ENCODE data around the gene IGSF9B.

Gene IGSF9B

GRCh38 chr11:134001596-134001995 is 44.8 kb upstream of the IGSF9B start:
- H3K9me3 Mint-ChIP-seq, result no peaks in the 10 kb centered on the region
- no peak overlapping the region for H3K4me3 Mint-ChIP-seq
- H3K27me3 Mint-ChIP-seq (ENCODE audit: low read depth), result peaks cover 39% of the 10 kb centered on the region
- H3K36me3 Mint-ChIP-seq (ENCODE audit: low read depth), result no peaks in the 10 kb centered on the region
- peak overlapping the region in 1 of 3 experiments; percentile 11 for H3K27ac Mint-ChIP-seq
- peaks cover 24% of the 10 kb centered on the region for H3K4me1 Mint-ChIP-seq
- no peak for TF ChIP-seq CTCF (IDR thresholded peaks at IDR 0.05; ENCODE audit: unreplicated experiment in 3 of 3)

GRCh38 chr11:134001088-134001487 is 44.3 kb upstream of the IGSF9B start:
- Mint-ChIP-seq H3K27ac (peak overlapping the region in 1 of 3 experiments; percentile 11), H3K36me3 (ENCODE audit: low read depth) (no peaks in the 10 kb centered on the region), H3K4me1 (peaks cover 24% of the 10 kb centered on the region), H3K27me3 (ENCODE audit: low read depth) (peaks cover 44% of the 10 kb centered on the region), H3K9me3 (no peaks in the 10 kb centered on the region), H3K4me3 (no peak overlapping the region)
- no peak for TF ChIP-seq CTCF (IDR thresholded peaks at IDR 0.05; ENCODE audit: unreplicated experiment in 3 of 3)

- H3K36me3 Mint-ChIP-seq (ENCODE audit: low read depth), result no peaks in the 10 kb centered on the region
- peaks cover 19% of the 10 kb centered on the region for H3K4me1 Mint-ChIP-seq
- H3K4me3 Mint-ChIP-seq, result no peak overlapping the region
- H3K9me3 Mint-ChIP-seq, result no peaks in the 10 kb centered on the region
- no peak for TF ChIP-seq CTCF (IDR thresholded peaks at IDR 0.05; ENCODE audit: unreplicated experiment in 3 of 3)
- no peak overlapping the region for H3K27ac Mint-ChIP-seq
- H3K27me3 Mint-ChIP-seq (ENCODE audit: low read depth), result peaks cover 40% of the 10 kb centered on the region
Observed at GRCh38 chr11:133999355-133999754, 42.6 kb upstream of the IGSF9B start.

- no peak for TF ChIP-seq CTCF (IDR thresholded peaks at IDR 0.05; ENCODE audit: unreplicated experiment in 3 of 3)
- no peak overlapping the region for H3K4me3 Mint-ChIP-seq
- H3K27ac Mint-ChIP-seq, result no peak overlapping the region
- peaks cover 40% of the 10 kb centered on the region for H3K27me3 Mint-ChIP-seq (ENCODE audit: low read depth)
- H3K4me1 Mint-ChIP-seq, result peaks cover 11% of the 10 kb centered on the region
- H3K36me3 Mint-ChIP-seq (ENCODE audit: low read depth), result no peaks in the 10 kb centered on the region
- no peaks in the 10 kb centered on the region for H3K9me3 Mint-ChIP-seq
Observed at GRCh38 chr11:133997554-133997953, 40.8 kb upstream of the IGSF9B start.

GRCh38 chr11:133996671-133997070 is 39.9 kb upstream of the IGSF9B start:
- Mint-ChIP-seq H3K27ac (no peak overlapping the region), H3K27me3 (ENCODE audit: low read depth) (peaks cover 43% of the 10 kb centered on the region), H3K36me3 (ENCODE audit: low read depth) (no peaks in the 10 kb centered on the region), H3K4me3 (no peak overlapping the region), H3K4me1 (peaks cover 7% of the 10 kb centered on the region), H3K9me3 (no peaks in the 10 kb centered on the region)
- TF ChIP-seq CTCF (IDR thresholded peaks at IDR 0.05; ENCODE audit: unreplicated experiment in 3 of 3), result no peak

- peaks cover 42% of the 10 kb centered on the region for H3K27me3 Mint-ChIP-seq (ENCODE audit: low read depth)
Observed at GRCh38 chr11:133995066-133995465, 38.3 kb upstream of the IGSF9B start.

More at GRCh38 chr11:133995066-133995465, 38.3 kb upstream of the IGSF9B start:
- H3K4me3 Mint-ChIP-seq, result no peak overlapping the region
- no peaks in the 10 kb centered on the region for H3K36me3 Mint-ChIP-seq (ENCODE audit: low read depth)
- H3K4me1 Mint-ChIP-seq, result peaks cover 7% of the 10 kb centered on the region
- H3K9me3 Mint-ChIP-seq, result no peaks in the 10 kb centered on the region
- no peak for TF ChIP-seq CTCF (IDR thresholded peaks at IDR 0.05; ENCODE audit: unreplicated experiment in 3 of 3)
- H3K27ac Mint-ChIP-seq, result no peak overlapping the region
